IMR-90 (cell line): ENCODE measurements around the gene MRPL33. TPM values are rescaled to one million over a fixed set of nuclear protein-coding genes. Genes with fewer than 3 reads are reported as not detected.

ENCODE experiments used
- ATAC-seq: fragments of 200-7000 bp; cut with Tn5 transposase; 2 replicates; pipeline ENCODE4 v1.9.1; 2020; ENCODE audit warnings: low read depth, mild to moderate bottlenecking, moderate library complexity
- BruUV-seq: library from RNA; stranded (reverse); fragments of 400-500 nt; replicated peaks from 2 replicates; lab custom pipeline; 2021; lab: Mats Ljungman, UMichigan
- CTCF ChIA-PET: fragments of 300-600 bp; formaldehyde crosslinking; extraction: SDS; loops from one replicate; lab custom pipeline; 2021; ENCODE audit warnings: antibody characterized with exemption; lab: Yijun Ruan, JAX
- POLR2A ChIA-PET: fragments of 300-600 bp; sonication (Branson Sonifier 250); formaldehyde crosslinking; loops from one replicate; lab custom pipeline; 2022; ENCODE audit warnings: antibody characterized with exemption; ENCODE audit not compliant: unreplicated experiment; lab: Charles Lee
- DNase-seq: peaks from one replicate; pipeline ENCODE4 v3.0.0; 2013
- H2AFZ ChIP-seq: replicated peaks from 2 replicates; pipeline ENCODE3; 2013; ENCODE audit warnings: low read length, mild to moderate bottlenecking; ENCODE audit not compliant: poor library complexity
- H2AK5ac ChIP-seq: 2 replicates; pipeline ENCODE4 v1.6.1; 2013; ENCODE audit warnings: low read depth, low read length, inconsistent platforms
- H2AK9ac ChIP-seq: replicated peaks from 2 replicates; pipeline ENCODE3; 2013; ENCODE audit warnings: mild to moderate bottlenecking, low read depth, low read length, moderate library complexity; ENCODE audit not compliant: poor library complexity
- H2BK120ac ChIP-seq: 2 replicates; pipeline ENCODE4 v1.6.1; 2013; ENCODE audit warnings: low read depth, low read length, inconsistent platforms
- H2BK15ac ChIP-seq: 3 replicates; pipeline ENCODE4 v1.6.1; 2013; ENCODE audit warnings: low read depth, low read length, inconsistent platforms
- H2BK20ac ChIP-seq: 2 replicates; pipeline ENCODE4 v1.6.1; 2013; ENCODE audit warnings: low read depth, mild to moderate bottlenecking, inconsistent platforms, low read length, moderate library complexity
- H2BK5ac ChIP-seq: 2 replicates; pipeline ENCODE4 v1.6.1; 2013; ENCODE audit warnings: mild to moderate bottlenecking, low read depth, low read length, inconsistent platforms; ENCODE audit not compliant: poor library complexity, severe bottlenecking
- H3K14ac ChIP-seq: replicated peaks from 2 replicates; pipeline ENCODE4 v1.6.1; 2013; ENCODE audit warnings: low read depth, low read length, inconsistent platforms
- H3K18ac ChIP-seq: 2 replicates; pipeline ENCODE4 v1.6.1; 2013; ENCODE audit warnings: low read depth, low read length, control low read depth
- H3K23ac ChIP-seq: 2 replicates; pipeline ENCODE4 v1.6.1; 2013; ENCODE audit warnings: low read depth, low read length, inconsistent platforms
- H3K27ac ChIP-seq: 2 replicates; pipeline ENCODE4 v1.5.1; 2013; ENCODE audit warnings: mild to moderate bottlenecking, control low read depth, low read length; ENCODE audit not compliant: insufficient read depth
- H3K27me3 ChIP-seq: 2 replicates; pipeline ENCODE4 v1.6.1; 2013; ENCODE audit warnings: low read length; ENCODE audit not compliant: control insufficient read depth, insufficient read depth
- H3K36me3 ChIP-seq: 2 replicates; pipeline ENCODE4 v1.6.1; 2013; ENCODE audit warnings: low read length, mixed read lengths; ENCODE audit not compliant: control insufficient read depth, insufficient read depth
- H3K4ac ChIP-seq: 2 replicates; pipeline ENCODE4 v1.6.1; 2013; ENCODE audit warnings: low read depth, low read length, inconsistent platforms
- H3K4me1 ChIP-seq: 2 replicates; pipeline ENCODE4 v1.6.1; 2013; ENCODE audit warnings: low read length, mixed read lengths; ENCODE audit not compliant: control insufficient read depth, insufficient read depth
- H3K4me2 ChIP-seq: 2 replicates; pipeline ENCODE4 v1.6.1; 2013; ENCODE audit warnings: low read depth, mild to moderate bottlenecking, control low read depth, low read length, moderate library complexity
- H3K4me3 ChIP-seq: 2 replicates; pipeline ENCODE4 v1.5.1; 2013; ENCODE audit warnings: low read depth, mild to moderate bottlenecking, control low read depth, low read length, moderate library complexity; ENCODE audit not compliant: insufficient read depth
- H3K56ac ChIP-seq: 2 replicates; pipeline ENCODE4 v1.6.1; 2013; ENCODE audit warnings: low read length, inconsistent platforms; ENCODE audit not compliant: insufficient read depth; ENCODE audit errors: extremely low read depth
- H3K79me1 ChIP-seq, 2 experiments: 2 replicates each; pipeline ENCODE4 v1.6.1; 2013; ENCODE audit warnings: low read length in 2 of 2, inconsistent platforms in 1 of 2, low read depth in 1 of 2
- H3K9ac ChIP-seq: 2 replicates; pipeline ENCODE4 v1.6.1; 2013; ENCODE audit warnings: low read depth, low read length, control low read depth
- H3K9me1 ChIP-seq: 2 replicates; pipeline ENCODE4 v1.6.1; 2013; ENCODE audit warnings: low read length, inconsistent platforms; ENCODE audit not compliant: insufficient read depth
- H3K9me3 ChIP-seq: 2 replicates; pipeline ENCODE4 v1.6.1; 2013; ENCODE audit warnings: low read length; ENCODE audit not compliant: control insufficient read depth, insufficient read depth
- H4K20me1 ChIP-seq: 2 replicates; pipeline ENCODE4 v1.6.1; 2013; ENCODE audit warnings: low read length, inconsistent platforms; ENCODE audit not compliant: insufficient read depth
- H4K5ac ChIP-seq: 2 replicates; pipeline ENCODE4 v1.6.1; 2013; ENCODE audit warnings: mild to moderate bottlenecking, low read depth, low read length, control low read depth
- H4K8ac ChIP-seq, 2 experiments: 2 replicates each; pipeline ENCODE4 v1.6.1; 2013; ENCODE audit warnings: low read depth in 2 of 2, low read length in 2 of 2, control low read depth in 1 of 2, inconsistent platforms in 1 of 2
- H4K91ac ChIP-seq: 2 replicates; pipeline ENCODE4 v1.6.1; 2013; ENCODE audit warnings: low read depth, low read length, inconsistent platforms; ENCODE audit not compliant: insufficient read depth
- CTCF ChIP-seq: conservative IDR thresholded peaks from 2 replicates; pipeline ENCODE4 v1.5.1; 2012; ENCODE audit warnings: mild to moderate bottlenecking, low read depth, low read length, improper control_type of control experiment
- RFX5 ChIP-seq: IDR thresholded peaks from 2 replicates; pipeline ENCODE4 v1.8.0; 2012; ENCODE audit warnings: low read depth, mild to moderate bottlenecking, low read length, moderate library complexity
- WGBS, 2 experiments: methylation state at CpG; one replicate each; pipeline versions ENCODE4 v1.1.5 to v1.1.7; 2013; ENCODE audit warnings: missing lambda C conversion rate in 2 of 2; ENCODE audit not compliant: insufficient read length in 1 of 2; ENCODE audit errors: extremely low coverage in 2 of 2; 5-methylcytosine and 5-hydroxymethylcytosine counted together
- dilution Hi-C: fragments of 300-500 bp; cut with HindIII; formaldehyde crosslinking; loops from one replicate; pipeline ENCODE4 v1.14.3; 2018; ENCODE audit warnings: low sequenced_read_pairs; ENCODE audit not compliant: unreplicated experiment
- in situ Hi-C: fragments of 300-500 bp; cut with MboI; formaldehyde crosslinking; loops from 3 replicates; pipeline ENCODE4 v1.14.3; 2019; ENCODE audit warnings: low sequenced_read_pairs, inconsistent platforms, mixed read lengths
- intact Hi-C: fragments of 100-400 bp; cut with micrococcal nuclease; formaldehyde crosslinking; loops from 2 replicates; pipeline ENCODE4 v1.10.0; 2022
- polyA plus RNA-seq, 3 experiments: library from polyadenylated mRNA; depleted of rRNA; stranded (reverse); fragments of >200 nt; gene quantifications; 2 replicates each; pipeline ENCODE4 v1.2.3, GENCODE V29; 2012; ENCODE audit warnings: low replicate concordance in 1 of 3
- total RNA-seq: library from RNA; depleted of rRNA; stranded (reverse); fragments of >200 nt; gene quantifications from 2 replicates; pipeline ENCODE4 v1.2.3, GENCODE V29; 2012

MRPL33 gene
- total and polyA plus RNA-seq, 2 of the 4 experiments (the other 2 are of a cell fraction), result 13.3 to 101 TPM

DNA sequence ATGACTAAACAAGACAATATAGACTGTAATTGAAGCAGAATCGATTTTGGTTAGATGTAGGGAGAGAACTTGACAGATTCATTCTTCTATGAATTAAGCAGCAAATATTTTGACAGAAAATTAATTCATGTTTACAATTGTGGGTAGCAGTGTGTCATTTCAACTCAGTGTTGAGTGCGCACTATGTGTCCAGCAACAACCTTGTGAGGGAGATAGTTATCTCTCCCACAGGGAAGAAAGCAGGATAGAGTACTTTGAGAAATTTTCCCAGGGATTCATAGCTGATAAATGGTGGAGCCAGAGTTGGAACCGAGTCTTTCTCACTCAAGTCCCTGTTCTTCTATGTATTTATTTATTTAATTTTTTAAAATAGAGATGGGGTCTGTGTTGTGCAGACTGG is 5.2 kb downstream of the MRPL33 start:
- no peak for TF ChIP-seq RFX5
- TF ChIP-seq CTCF, result no peak
- WGBS, 2 experiments, result 67% methylated on average over 1 of the region's 3 CpGs; no CpG with 5 or more reads in 1 of the 2 experiments
- no peak overlapping the region for H2AFZ ChIP-seq
- no peak overlapping the region for H3K27ac ChIP-seq
- ATAC-seq (no peak), DNase-seq (no peak)
- dilution Hi-C loops, result no loop called here
- H3K23ac ChIP-seq, result no peak overlapping the region
- BruUV-seq, result no TSS peak
- no peak overlapping the region for H3K4ac ChIP-seq
- no peaks in the 10 kb centered on the region for H3K27me3 ChIP-seq
- in situ Hi-C loops, result no loop called here
- no peak overlapping the region for H2AK9ac ChIP-seq
- intact Hi-C loops, result loop anchor here (10.0 kb wide), 1 partner anchor 178 kb away; no protein-coding TSS in a partner anchor
- no peak overlapping the region; a peak in 1 of 4 replicates for H4K8ac ChIP-seq
- no peak overlapping the region for H4K5ac ChIP-seq
- H3K4me3 ChIP-seq, result no peak overlapping the region
- peaks cover 16 to 77% of the 10 kb centered on the region in 2 experiments for H3K79me1 ChIP-seq
- H2BK15ac ChIP-seq, result no peak overlapping the region
- ChIA-PET POLR2A (interaction anchor here (0.5 kb wide), 1 partner anchor 63 kb away, joined by 9 read pairs; no protein-coding TSS in a partner anchor), CTCF (no interaction called here)
- no peaks in the 10 kb centered on the region for H3K9me3 ChIP-seq
- no peak overlapping the region for H3K9ac ChIP-seq
- no peak overlapping the region for H2BK120ac ChIP-seq
- no peak overlapping the region for H2AK5ac ChIP-seq
- H3K9me1 ChIP-seq, result peaks cover 9% of the 10 kb centered on the region
- H2BK20ac ChIP-seq, result no peak overlapping the region
- H3K36me3 ChIP-seq, result peaks cover 14% of the 10 kb centered on the region
- H4K91ac ChIP-seq, result no peak overlapping the region
- peaks cover 9% of the 10 kb centered on the region for H3K4me1 ChIP-seq
- no peak overlapping the region for H3K18ac ChIP-seq
- no peak overlapping the region for H3K14ac ChIP-seq
- H4K20me1 ChIP-seq, result no peaks in the 10 kb centered on the region
- no peak overlapping the region for H3K4me2 ChIP-seq
- H3K56ac ChIP-seq, result no peak overlapping the region
- peak overlapping the region; percentile 35 for H2BK5ac ChIP-seq
